Measurements from ENCODE around the gene XCR1. TPM values are rescaled to one million over a fixed set of nuclear protein-coding genes. Genes with fewer than 3 reads are reported as not detected.

Gene XCR1
- total and polyA plus RNA-seq, 2 donors (not counting 3 experiments of a cell fraction or from before 2014, with no cell fraction given), result not detected

DNA sequence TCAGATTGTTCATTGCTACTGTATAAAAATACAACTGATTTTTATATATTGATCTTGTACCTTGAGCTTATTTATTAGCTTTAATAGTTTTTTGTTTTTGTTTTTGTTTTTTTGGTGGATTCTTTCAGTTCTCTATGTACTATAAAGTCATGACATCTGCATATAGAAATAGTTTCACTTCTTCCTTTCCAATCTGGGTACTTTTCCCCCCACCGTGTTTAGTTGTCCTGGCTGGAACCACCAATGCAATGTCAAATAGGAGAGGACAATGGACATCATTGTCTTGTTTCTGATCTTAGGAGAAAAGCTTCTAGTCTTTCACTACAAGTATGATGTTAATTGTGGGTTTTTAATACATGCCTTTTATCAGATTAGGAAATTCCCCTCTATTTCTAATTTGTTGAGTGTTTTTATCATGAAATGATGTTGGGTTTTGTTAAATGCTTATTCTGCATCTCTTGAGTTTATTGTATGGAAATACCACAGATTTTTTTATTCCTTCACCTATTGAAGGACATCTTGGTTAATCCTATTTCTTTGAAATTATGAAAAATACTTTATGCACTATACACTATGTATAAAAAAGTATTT lies 2.8 kb upstream of the XCR1 start:
- Histone ChIP-seq H3K27me3 (ENCODE audit: control insufficient read depth in 2 of 2, insufficient read depth in 2 of 2, low read length in 2 of 2) (peaks cover 0 to 2% of the 10 kb centered on the region in 2 experiments), H3K9ac (replicated peaks; ENCODE audit: extremely low read depth, insufficient read depth, low read length) (no peak overlapping the region), H2AFZ (ENCODE audit: low read depth, low read length) (no peak overlapping the region), H4K20me1 (replicated peaks; ENCODE audit: control insufficient read depth, extremely low read depth, insufficient read depth, low read length) (no peaks in the 10 kb centered on the region), H3K4me2 (ENCODE audit: insufficient read depth, low read length) (no peak overlapping the region), H3K9me3 (replicated peaks; ENCODE audit: control insufficient read depth, insufficient read depth, low read length) (no peaks in the 10 kb centered on the region), H3K4me1 (ENCODE audit: control insufficient read depth, extremely low read depth, insufficient read depth, low read length) (no peaks in the 10 kb centered on the region), H3K4me3 (replicated peaks in 1 of 3; ENCODE audit: insufficient read depth in 1 of 3, low read depth in 1 of 3, low read length in 3 of 3) (no peak overlapping the region), H3K9me1 (replicated peaks; ENCODE audit: control insufficient read depth, extremely low read depth, insufficient read depth, low read length) (no peaks in the 10 kb centered on the region), H3K36me3 (ENCODE audit: control insufficient read depth in 2 of 2, extremely low read depth in 1 of 2, insufficient read depth in 2 of 2, low read length in 2 of 2) (no peaks in the 10 kb centered on the region), H3K79me2 (ENCODE audit: control insufficient read depth, insufficient read depth, low read length) (no peaks in the 10 kb centered on the region), H3K27ac (ENCODE audit: insufficient read depth, low read depth, low read length) (no peak overlapping the region)
- FAIRE-seq (no peak), DNase-seq (ENCODE audit: low read depth, low spot score) (no peak)
- dilution Hi-C loops (cut with MboI; ENCODE audit: extremely low pct_ligation_motif_present, low sequenced_read_pairs) (no loop called here), intact Hi-C loops (cut with micrococcal nuclease) (no loop called here)
- BruUV-seq (replicated peaks), result no TSS peak
- ChIA-PET POLR2A (no interaction called here), CTCF (no interaction called here)
- TF ChIP-seq JUN (IDR thresholded peaks at IDR 0.05; ENCODE audit: borderline replicate concordance, insufficient read depth, insufficient read length, low read depth) (no peak), FOS (IDR thresholded peaks at IDR 0.05; ENCODE audit: borderline replicate concordance, insufficient read depth, low read length) (no peak), EZH2 (IDR thresholded peaks at IDR 0.05; ENCODE audit: borderline replicate concordance, low read depth, low read length, severe bottlenecking) (no peak)

- Histone ChIP-seq H3K36me3 (ENCODE audit: control insufficient read depth in 2 of 2, extremely low read depth in 1 of 2, insufficient read depth in 2 of 2, low read length in 2 of 2) (no peaks in the 10 kb centered on the region), H3K27me3 (ENCODE audit: control insufficient read depth in 2 of 2, insufficient read depth in 2 of 2, low read length in 2 of 2) (peaks cover 0 to 8% of the 10 kb centered on the region in 2 experiments), H2AFZ (ENCODE audit: low read depth, low read length) (no peak overlapping the region), H3K9me3 (replicated peaks; ENCODE audit: control insufficient read depth, insufficient read depth, low read length) (no peaks in the 10 kb centered on the region), H3K9me1 (replicated peaks; ENCODE audit: control insufficient read depth, extremely low read depth, insufficient read depth, low read length) (no peaks in the 10 kb centered on the region), H3K4me3 (replicated peaks in 1 of 3; ENCODE audit: insufficient read depth in 1 of 3, low read depth in 1 of 3, low read length in 3 of 3) (no peak overlapping the region), H4K20me1 (replicated peaks; ENCODE audit: control insufficient read depth, extremely low read depth, insufficient read depth, low read length) (no peaks in the 10 kb centered on the region), H3K4me2 (ENCODE audit: insufficient read depth, low read length) (no peak overlapping the region), H3K9ac (replicated peaks; ENCODE audit: extremely low read depth, insufficient read depth, low read length) (no peak overlapping the region), H3K4me1 (ENCODE audit: control insufficient read depth, extremely low read depth, insufficient read depth, low read length) (no peaks in the 10 kb centered on the region), H3K79me2 (ENCODE audit: control insufficient read depth, insufficient read depth, low read length) (no peaks in the 10 kb centered on the region), H3K27ac (ENCODE audit: insufficient read depth, low read depth, low read length) (no peak overlapping the region)
- ChIA-PET POLR2A (no interaction called here), CTCF (interaction anchor here (1.0 kb wide), 1 partner anchor 49 kb away, joined by 3 read pairs; no protein-coding TSS in a partner anchor)
- DNase-seq (ENCODE audit: low read depth, low spot score), result no peak
- BruUV-seq (replicated peaks), result no TSS peak
- no peak for FAIRE-seq
- TF ChIP-seq POLR2AphosphoS5 (IDR thresholded peaks at IDR 0.05; ENCODE audit: insufficient read depth, low read depth, low read length), result no peak
- no peak for TF ChIP-seq FOS (IDR thresholded peaks at IDR 0.05; ENCODE audit: borderline replicate concordance, insufficient read depth, low read length)
- no peak for TF ChIP-seq JUN (IDR thresholded peaks at IDR 0.05; ENCODE audit: borderline replicate concordance, insufficient read depth, insufficient read length, low read depth)
- TF ChIP-seq EZH2 (IDR thresholded peaks at IDR 0.05; ENCODE audit: borderline replicate concordance, low read depth, low read length, severe bottlenecking), result no peak
- TF ChIP-seq GATA2 (IDR thresholded peaks at IDR 0.05; ENCODE audit: insufficient read depth, insufficient read length, low read depth, low read length), result no peak
- no peak for TF ChIP-seq MAX (IDR thresholded peaks at IDR 0.05; ENCODE audit: insufficient read depth, insufficient read length)
- TF ChIP-seq CTCF (IDR thresholded peaks at IDR 0.05; ENCODE audit: extremely low read depth in 1 of 2, insufficient read depth in 1 of 2, low read depth in 1 of 2, low read length in 2 of 2), result no peak
- no peak for TF ChIP-seq POLR2A (IDR thresholded peaks at IDR 0.05; ENCODE audit: low read depth, low read length)
- TF ChIP-seq MYC (IDR thresholded peaks at IDR 0.05; ENCODE audit: low read depth, low read length), result no peak
- intact Hi-C loops (cut with micrococcal nuclease), result no loop called here
- dilution Hi-C loops (cut with MboI; ENCODE audit: extremely low pct_ligation_motif_present, low sequenced_read_pairs), result no loop called here
These were observed 584 bp upstream of the XCR1 start for GRCh38 chr3:46027736-46028397.
